NT2/D1 (cell line): Measurements from ENCODE around the gene ARPIN.
"Not testable (repeated sequence)": the region's sequence is repeated elsewhere in the genome, so short reads cannot be mapped to it uniquely, and the experiment has no call there.

Source experiments
- DNase-seq: peaks from one replicate; pipeline ENCODE4 v3.0.0-alpha.2; 2011; ENCODE audit warnings: low read depth, low spot score
- H3K27me3 ChIP-seq: 2 replicates; pipeline ENCODE4 v1.6.0; 2011; ENCODE audit warnings: mild to moderate bottlenecking; ENCODE audit not compliant: insufficient read length, insufficient read depth
- H3K36me3 ChIP-seq: 2 replicates; pipeline ENCODE4 v1.6.1; 2011; ENCODE audit warnings: mild to moderate bottlenecking, low read length, mixed read lengths; ENCODE audit not compliant: insufficient read depth, insufficient read length
- H3K4me1 ChIP-seq: 2 replicates; pipeline ENCODE4 v1.5.1; 2011; ENCODE audit not compliant: insufficient read depth, insufficient read length
- H3K4me3 ChIP-seq: 2 replicates; pipeline ENCODE4 v1.5.1; 2011; ENCODE audit warnings: low read depth; ENCODE audit not compliant: insufficient read length
- H3K9ac ChIP-seq: 2 replicates; pipeline ENCODE4 v1.6.0; 2011; ENCODE audit warnings: low read depth; ENCODE audit not compliant: insufficient read length
- H3K9me3 ChIP-seq: 2 replicates; pipeline ENCODE4 v1.5.1; 2011; ENCODE audit warnings: mild to moderate bottlenecking, low read length; ENCODE audit not compliant: insufficient read depth
- SUZ12 ChIP-seq: IDR thresholded peaks from 2 replicates; pipeline ENCODE4 v1.6.1; 2011; ENCODE audit not compliant: insufficient read length, insufficient read depth; ENCODE audit errors: extremely low read depth
- YY1 ChIP-seq: IDR thresholded peaks from 2 replicates; pipeline ENCODE4 v1.6.1; 2011; ENCODE audit not compliant: insufficient read length, insufficient read depth
- ZNF274 ChIP-seq: IDR thresholded peaks from 2 replicates; pipeline ENCODE4 v1.6.1; 2011; ENCODE audit warnings: mild to moderate bottlenecking, low read depth, low read length

Gene ARPIN

GRCh38 chr15:89912674-89913396 is at the start of gene ARPIN:
ARPIN (minus strand) TSS chr15:89912952; CDS start chr15:89912835, 117 bp downstream.
- H3K9ac ChIP-seq = peak within 1 kb of the TSS; percentile 90
- no peaks in the 10 kb centered on the region for H3K9me3 ChIP-seq
- TF ChIP-seq SUZ12 (no peak), YY1 (no peak), ZNF274 (no peak)
- peaks cover 2% of the 10 kb centered on the region for H3K4me1 ChIP-seq
- peak within 1 kb of the TSS; percentile 55 for H3K4me3 ChIP-seq
- DNase-seq = no peak
- H3K36me3 ChIP-seq = peaks cover 7% of the 10 kb centered on the region
- H3K27me3 ChIP-seq = no peaks in the 10 kb centered on the region

GRCh38 chr15:89958107-89958805 is 45.5 kb upstream of the ARPIN start:
- Histone ChIP-seq H3K9me3 (no peaks in the 10 kb centered on the region), H3K36me3 (no peaks in the 10 kb centered on the region), H3K4me1 (no peaks in the 10 kb centered on the region), H3K27me3 (no peaks in the 10 kb centered on the region), H3K9ac (no peak overlapping the region), H3K4me3 (no peak overlapping the region)
- TF ChIP-seq SUZ12 (no peak), ZNF274 (no peak), YY1 (no peak)
- DNase-seq = no peak

- not testable (repeated sequence) for H3K9ac ChIP-seq, H3K9me3 ChIP-seq, H3K27me3 ChIP-seq, H3K4me1 ChIP-seq, H3K36me3 ChIP-seq, H3K4me3 ChIP-seq, DNase-seq
These were observed 42.8 kb upstream of the ARPIN start for GRCh38 chr15:89955449-89955998.

- Histone ChIP-seq H3K36me3 (no peaks in the 10 kb centered on the region), H3K9ac (no peak overlapping the region), H3K4me3 (no peak overlapping the region), H3K9me3 (no peaks in the 10 kb centered on the region), H3K4me1 (no peaks in the 10 kb centered on the region), H3K27me3 (no peaks in the 10 kb centered on the region)
- TF ChIP-seq SUZ12 = no peak
- no peak for TF ChIP-seq YY1
- no peak for DNase-seq
These were observed 41.8 kb upstream of the ARPIN start for GRCh38 chr15:89954541-89954940.

- H3K36me3 ChIP-seq = no peaks in the 10 kb centered on the region
- TF ChIP-seq SUZ12 = no peak
- TF ChIP-seq ZNF274 = no peak
- TF ChIP-seq YY1 = no peak
- no peaks in the 10 kb centered on the region for H3K27me3 ChIP-seq
- DNase-seq = no peak
- H3K9me3 ChIP-seq = no peaks in the 10 kb centered on the region
- no peak overlapping the region for H3K9ac ChIP-seq
- no peaks in the 10 kb centered on the region for H3K4me1 ChIP-seq
- H3K4me3 ChIP-seq = no peak overlapping the region
These were observed 36.0 kb upstream of the ARPIN start for GRCh38 chr15:89948796-89949195.

- TF ChIP-seq SUZ12 (no peak), ZNF274 (no peak), YY1 (no peak)
- Histone ChIP-seq H3K9ac (no peak overlapping the region), H3K27me3 (no peaks in the 10 kb centered on the region), H3K4me1 (no peaks in the 10 kb centered on the region), H3K4me3 (no peak overlapping the region), H3K36me3 (no peaks in the 10 kb centered on the region), H3K9me3 (no peaks in the 10 kb centered on the region)
- DNase-seq = no peak
These were observed 34.6 kb upstream of the ARPIN start for GRCh38 chr15:89947385-89947784.

- Histone ChIP-seq H3K27me3 (no peaks in the 10 kb centered on the region), H3K4me3 (no peak overlapping the region), H3K9ac (no peak overlapping the region), H3K36me3 (no peaks in the 10 kb centered on the region), H3K9me3 (no peaks in the 10 kb centered on the region), H3K4me1 (no peaks in the 10 kb centered on the region)
- no peak for TF ChIP-seq SUZ12
- no peak for TF ChIP-seq YY1
- TF ChIP-seq ZNF274 = no peak
- no peak for DNase-seq
These were observed 34.0 kb upstream of the ARPIN start for GRCh38 chr15:89946681-89947299.

- DNase-seq, H3K4me3 ChIP-seq, H3K4me1 ChIP-seq, H3K36me3 ChIP-seq, H3K9me3 ChIP-seq, H3K9ac ChIP-seq, H3K27me3 ChIP-seq: not testable (repeated sequence)
These were observed 31.0 kb upstream of the ARPIN start for GRCh38 chr15:89943721-89944120.
